ENCODE data around the gene BPHL. TPM values are rescaled to one million over a fixed set of nuclear protein-coding genes. Genes with fewer than 3 reads are reported as not detected.
"Not testable (repeated sequence)": the region's sequence is repeated elsewhere in the genome, so short reads cannot be mapped to it uniquely, and the experiment has no call there.

BPHL gene
- total RNA-seq, 2 donors from 2014 or later, result 9.1 to 9.2 TPM

DNA sequence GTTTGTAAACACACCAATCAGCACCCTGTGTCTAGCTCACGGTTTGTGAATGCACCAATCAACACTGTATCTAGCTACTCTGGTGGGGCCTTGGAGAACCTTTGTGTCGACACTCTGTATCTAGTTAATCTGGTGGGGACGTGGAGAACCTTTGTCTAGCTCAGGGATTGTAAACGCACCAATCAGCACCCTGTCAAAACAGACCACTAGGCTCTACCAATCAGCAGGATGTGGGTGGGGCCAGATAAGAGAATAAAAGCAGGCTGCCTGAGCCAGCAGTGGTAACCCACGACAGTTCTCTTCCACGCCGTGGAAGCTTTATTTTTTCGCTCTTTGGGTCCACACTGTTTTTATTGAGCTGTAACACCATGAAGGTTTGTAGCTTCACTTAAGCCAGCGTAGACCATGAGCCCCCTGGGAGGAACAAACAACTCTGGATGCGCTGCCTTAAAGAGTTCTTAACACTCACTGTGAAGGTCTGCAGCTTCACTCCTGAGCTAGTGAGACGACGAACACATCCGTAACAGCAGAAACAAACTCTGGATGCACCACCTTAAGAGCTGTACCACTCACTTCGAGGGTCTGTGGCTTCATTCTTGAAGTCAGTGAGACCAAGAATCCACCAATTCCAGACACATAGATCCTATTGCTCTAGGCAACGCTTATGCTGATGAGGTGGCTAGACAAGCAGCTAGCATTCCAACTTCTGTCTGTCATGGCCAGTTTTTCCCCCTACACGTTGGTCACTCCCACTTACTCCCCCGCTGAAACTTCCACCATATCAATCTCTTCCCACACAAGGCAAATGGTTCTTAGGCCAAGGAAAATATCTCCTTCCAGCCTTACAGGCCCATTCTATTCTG is 53.0 kb downstream of the BPHL start:
- H3K4me3 Mint-ChIP-seq; H3K4me1 Mint-ChIP-seq; H3K27me3 Mint-ChIP-seq; H3K36me3 Mint-ChIP-seq (ENCODE audit: low read depth); H3K27ac Mint-ChIP-seq; H3K9me3 Mint-ChIP-seq; ATAC-seq (replicated peaks): not testable (repeated sequence)

DNA sequence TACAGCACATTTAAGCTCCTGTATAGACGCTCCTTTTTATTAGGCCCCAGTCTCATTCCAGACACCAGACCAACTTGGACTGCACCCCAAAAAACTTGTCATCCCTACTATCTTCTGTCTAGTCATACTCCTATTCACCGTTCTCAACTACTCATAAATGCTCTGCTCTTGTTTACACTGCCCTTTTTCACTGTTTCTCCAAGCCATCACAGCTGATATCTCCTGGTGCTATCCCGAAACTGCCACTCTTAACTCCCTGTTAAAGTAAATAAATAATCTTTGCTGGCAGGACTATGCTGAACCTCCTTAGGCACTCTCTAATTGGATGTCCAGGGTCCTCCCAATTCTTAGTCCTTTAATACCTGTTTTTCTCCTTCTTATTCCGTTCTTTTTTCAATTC is 54.3 kb downstream of the BPHL start:
- H3K27me3 Mint-ChIP-seq; H3K4me1 Mint-ChIP-seq; H3K4me3 Mint-ChIP-seq; H3K27ac Mint-ChIP-seq; H3K9me3 Mint-ChIP-seq; H3K36me3 Mint-ChIP-seq (ENCODE audit: low read depth); ATAC-seq (replicated peaks): not testable (repeated sequence)

DNA sequence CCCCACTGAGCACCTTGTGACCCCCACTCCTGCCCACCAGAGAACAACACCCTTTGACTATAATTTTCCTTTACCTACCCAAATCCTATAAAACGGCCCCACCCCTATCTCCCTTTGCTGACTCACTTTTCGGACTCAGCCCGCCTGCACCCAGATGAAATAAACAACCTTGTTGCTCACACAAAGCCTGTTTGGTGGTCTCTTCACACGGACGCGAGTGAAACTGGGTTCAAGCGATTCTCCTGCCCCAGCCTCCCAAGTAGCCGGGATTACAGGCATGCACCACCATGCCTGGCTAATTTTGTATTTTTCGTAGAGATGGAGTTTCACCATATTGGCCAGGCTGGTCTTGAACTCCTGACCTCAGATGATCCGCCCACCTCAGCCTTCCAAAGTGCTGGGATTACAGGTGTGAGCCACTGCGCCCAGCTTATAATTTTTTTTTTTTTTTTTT is 55.2 kb downstream of the BPHL start:
- H3K4me3 Mint-ChIP-seq; ATAC-seq (replicated peaks); H3K27me3 Mint-ChIP-seq; H3K27ac Mint-ChIP-seq; H3K4me1 Mint-ChIP-seq; H3K9me3 Mint-ChIP-seq; H3K36me3 Mint-ChIP-seq (ENCODE audit: low read depth): not testable (repeated sequence)

DNA sequence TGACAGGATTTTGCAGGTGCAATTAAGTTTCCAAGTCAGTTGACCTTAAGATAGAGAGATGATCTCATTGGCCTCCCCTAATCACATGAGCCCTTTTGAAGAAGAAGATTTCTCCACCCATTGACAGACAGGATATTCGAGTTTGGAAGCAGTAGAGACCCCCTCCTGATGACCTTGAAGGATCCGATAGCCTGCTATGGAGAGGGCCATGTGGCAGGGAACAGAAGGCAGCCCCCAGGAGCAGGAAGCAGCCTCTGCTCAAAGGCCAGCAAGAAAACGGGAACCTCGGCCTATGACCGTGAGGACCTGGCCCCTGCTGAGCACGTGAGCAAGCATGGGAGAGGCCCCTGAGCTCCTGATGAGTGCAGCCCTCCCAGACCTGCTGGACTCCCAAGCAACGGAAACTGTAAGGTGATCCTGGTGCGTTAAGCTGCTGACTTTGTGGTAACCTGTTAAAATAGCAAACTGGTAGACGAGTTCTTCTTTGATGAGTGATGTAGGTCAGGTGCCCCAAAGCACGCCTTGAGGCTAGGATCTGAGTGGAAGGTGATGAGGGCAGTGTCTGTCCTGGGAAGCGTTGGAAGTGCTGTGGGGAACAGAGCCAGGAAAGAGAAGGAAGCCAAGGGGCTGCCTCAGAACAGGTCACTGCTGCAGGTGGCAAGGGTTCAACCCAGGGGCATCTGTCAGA is 57.3 kb downstream of the BPHL start:
- H3K4me1 Mint-ChIP-seq, result no peaks in the 10 kb centered on the region
- H3K27me3 Mint-ChIP-seq, result peaks cover 3% of the 10 kb centered on the region
- no peaks in the 10 kb centered on the region for H3K9me3 Mint-ChIP-seq
- no peak for ATAC-seq (replicated peaks)
- H3K36me3 Mint-ChIP-seq (ENCODE audit: low read depth), result no peaks in the 10 kb centered on the region
- H3K4me3 Mint-ChIP-seq, result no peak overlapping the region
- H3K27ac Mint-ChIP-seq, result no peak overlapping the region

DNA sequence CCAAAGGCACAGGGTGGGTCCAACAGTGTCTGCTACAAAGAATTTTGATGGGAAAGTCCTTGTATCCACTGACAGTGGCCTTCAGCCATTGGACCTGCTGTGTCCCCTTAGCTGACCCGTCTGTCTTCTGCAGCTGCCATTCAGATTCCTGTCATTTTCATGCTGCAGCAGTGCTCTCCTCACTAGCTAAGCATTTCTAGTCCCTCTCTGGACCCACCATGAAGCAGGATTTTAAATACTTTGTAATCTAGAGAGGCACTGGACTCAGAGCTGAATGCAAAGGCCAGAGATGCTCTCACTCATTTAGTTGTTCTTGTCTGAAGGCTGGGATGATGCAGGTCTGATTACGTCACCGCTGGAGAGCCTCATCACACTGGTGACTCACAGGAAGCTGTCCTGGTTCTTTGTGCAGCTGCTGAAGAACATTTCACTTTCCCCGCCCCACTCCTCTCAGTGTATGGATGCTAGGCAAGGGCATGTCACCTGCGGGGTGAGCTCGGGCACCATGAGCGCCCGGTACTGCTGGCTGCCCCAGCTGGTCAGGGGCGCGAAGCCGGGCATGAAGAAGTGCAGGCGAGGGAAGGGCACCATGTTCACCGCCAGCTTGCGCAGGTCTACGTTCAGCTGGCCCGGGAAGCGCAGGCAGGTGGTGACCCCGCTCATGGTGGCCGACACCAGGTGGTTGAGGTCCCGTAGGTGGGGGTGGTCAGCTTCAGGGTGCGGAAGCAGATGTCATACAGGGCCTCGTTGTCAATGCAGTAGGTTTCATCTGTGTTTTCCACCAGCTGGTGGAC is 58.2 kb downstream of the BPHL start:
- Mint-ChIP-seq H3K27me3 (peaks cover 3% of the 10 kb centered on the region), H3K4me3 (no peak overlapping the region), H3K36me3 (ENCODE audit: low read depth) (no peaks in the 10 kb centered on the region), H3K9me3 (no peaks in the 10 kb centered on the region), H3K4me1 (no peaks in the 10 kb centered on the region), H3K27ac (no peak overlapping the region)
- ATAC-seq (replicated peaks), result peak; percentile 94

DNA sequence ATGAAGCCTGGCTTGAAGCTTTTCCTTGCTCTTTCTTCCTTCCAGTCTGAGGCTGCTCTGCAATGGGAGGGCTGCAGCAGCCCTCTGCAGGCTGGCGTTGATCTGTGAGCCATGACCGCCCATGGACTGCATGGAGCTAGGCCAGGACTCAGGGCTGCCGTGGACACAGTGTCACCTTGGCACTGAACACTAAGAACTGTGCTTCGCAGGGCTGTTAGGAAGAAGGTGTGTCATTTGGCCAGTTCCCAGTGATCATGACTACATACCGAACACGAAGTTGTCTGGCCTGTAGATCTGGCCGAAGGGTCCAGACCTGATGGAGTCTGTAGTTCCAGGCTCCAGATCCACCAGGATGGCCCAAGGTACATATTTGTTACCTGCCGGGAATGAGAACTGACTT is 60.2 kb downstream of the BPHL start:
- not testable (repeated sequence) for H3K9me3 Mint-ChIP-seq; H3K36me3 Mint-ChIP-seq (ENCODE audit: low read depth); ATAC-seq (replicated peaks); H3K27me3 Mint-ChIP-seq; H3K27ac Mint-ChIP-seq; H3K4me3 Mint-ChIP-seq; H3K4me1 Mint-ChIP-seq

DNA sequence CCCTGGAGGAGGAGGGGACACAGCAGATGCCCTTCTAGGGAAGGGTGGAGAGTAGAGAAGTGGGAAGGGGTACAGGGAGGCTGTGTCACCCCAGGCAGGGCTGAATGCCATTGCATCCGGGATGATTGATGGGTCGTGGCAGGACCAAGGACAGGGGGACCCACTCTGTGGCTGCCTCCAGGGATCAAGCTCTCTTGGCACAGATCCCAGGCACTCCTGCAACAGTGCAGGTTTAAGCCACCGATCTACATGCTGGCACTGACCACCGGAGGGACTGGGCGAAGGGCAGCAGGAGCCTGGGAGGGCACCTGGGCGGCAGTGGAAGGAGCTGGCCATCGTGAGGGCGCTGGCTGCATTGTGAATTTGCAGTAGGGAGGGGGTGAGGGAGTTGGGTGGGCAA is 61.4 kb downstream of the BPHL start:
- peak; percentile 21 for ATAC-seq (replicated peaks)
- H3K9me3 Mint-ChIP-seq; H3K4me1 Mint-ChIP-seq; H3K27ac Mint-ChIP-seq; H3K36me3 Mint-ChIP-seq (ENCODE audit: low read depth); H3K27me3 Mint-ChIP-seq: not testable (repeated sequence)
- H3K4me3 Mint-ChIP-seq, result peak overlapping the region; percentile 34

DNA sequence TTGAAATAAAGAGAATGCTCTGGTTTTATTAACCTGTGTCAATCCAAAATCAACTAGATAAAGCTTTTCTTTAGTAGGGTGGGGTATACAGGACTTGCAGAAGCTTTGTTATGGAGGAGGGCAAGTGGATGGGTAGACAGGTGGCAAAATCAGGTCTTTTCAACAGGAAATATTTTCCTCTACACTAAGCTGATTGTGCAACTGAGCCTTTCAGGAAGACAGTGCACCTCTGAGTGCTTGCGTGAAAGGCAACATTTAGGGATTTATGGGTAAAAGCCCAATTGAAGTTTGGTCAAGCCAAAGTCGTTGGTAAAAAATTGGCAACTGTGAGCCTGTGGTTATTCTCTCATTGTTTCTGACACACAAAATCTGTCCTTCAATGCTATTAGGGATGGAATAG is 62.6 kb downstream of the BPHL start:
- Mint-ChIP-seq H3K4me3 (no peak overlapping the region), H3K36me3 (ENCODE audit: low read depth) (no peaks in the 10 kb centered on the region), H3K4me1 (no peaks in the 10 kb centered on the region), H3K27ac (no peak overlapping the region), H3K27me3 (peaks cover 8% of the 10 kb centered on the region), H3K9me3 (no peaks in the 10 kb centered on the region)
- no peak for ATAC-seq (replicated peaks)

DNA sequence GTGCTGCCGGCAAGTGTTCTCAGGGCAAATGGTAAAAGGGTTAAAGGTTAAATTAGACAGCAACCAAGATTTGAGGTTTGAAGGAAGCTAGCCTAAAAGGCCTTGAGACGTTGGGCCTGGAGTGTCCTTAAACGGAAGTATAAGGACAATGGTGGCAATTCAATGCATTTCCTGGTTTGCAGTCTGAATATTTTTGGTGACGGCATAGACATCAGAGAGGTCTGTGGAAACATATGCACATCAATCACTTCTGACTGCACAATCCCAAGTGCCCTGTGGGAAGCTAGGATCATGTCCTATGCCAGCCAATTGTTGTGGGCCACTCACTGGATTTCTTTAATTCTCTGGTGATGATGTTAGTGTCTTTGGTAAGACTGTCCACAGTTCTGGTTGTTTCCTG is 64.6 kb downstream of the BPHL start:
- H3K4me1 Mint-ChIP-seq, result no peaks in the 10 kb centered on the region
- ATAC-seq (replicated peaks), result no peak

DNA sequence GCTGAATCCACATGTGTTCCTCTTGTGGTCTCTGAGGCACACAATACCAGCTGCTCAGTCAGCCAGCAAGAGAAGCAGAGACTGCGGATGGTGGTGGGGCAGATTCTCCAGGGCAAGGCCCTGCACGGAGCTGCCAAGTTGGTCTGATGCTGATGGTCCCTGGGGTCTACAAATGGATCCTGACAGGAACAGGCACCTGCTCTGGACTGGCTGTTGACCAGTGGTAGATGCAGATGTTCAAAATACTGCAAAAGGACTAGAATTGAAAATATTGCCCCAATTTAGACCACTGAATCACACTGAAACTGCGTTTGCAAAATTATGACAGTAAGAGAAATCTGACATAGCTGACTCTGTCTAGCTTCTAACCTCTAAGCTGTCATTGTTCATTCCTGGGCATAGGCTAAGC is 68.5 kb downstream of the BPHL start:
- Mint-ChIP-seq H3K4me1 (no peaks in the 10 kb centered on the region), H3K27me3 (peaks cover 18% of the 10 kb centered on the region), H3K27ac (no peak overlapping the region), H3K9me3 (no peaks in the 10 kb centered on the region), H3K36me3 (ENCODE audit: low read depth) (no peaks in the 10 kb centered on the region), H3K4me3 (no peak overlapping the region)
- no peak for ATAC-seq (replicated peaks)

More for the DNA sequence above, 64.6 kb downstream of the BPHL start:
- no peaks in the 10 kb centered on the region for H3K36me3 Mint-ChIP-seq (ENCODE audit: low read depth)
- peaks cover 12% of the 10 kb centered on the region for H3K27me3 Mint-ChIP-seq
- no peak overlapping the region for H3K4me3 Mint-ChIP-seq
- H3K27ac Mint-ChIP-seq, result no peak overlapping the region
- H3K9me3 Mint-ChIP-seq, result no peaks in the 10 kb centered on the region

DNA sequence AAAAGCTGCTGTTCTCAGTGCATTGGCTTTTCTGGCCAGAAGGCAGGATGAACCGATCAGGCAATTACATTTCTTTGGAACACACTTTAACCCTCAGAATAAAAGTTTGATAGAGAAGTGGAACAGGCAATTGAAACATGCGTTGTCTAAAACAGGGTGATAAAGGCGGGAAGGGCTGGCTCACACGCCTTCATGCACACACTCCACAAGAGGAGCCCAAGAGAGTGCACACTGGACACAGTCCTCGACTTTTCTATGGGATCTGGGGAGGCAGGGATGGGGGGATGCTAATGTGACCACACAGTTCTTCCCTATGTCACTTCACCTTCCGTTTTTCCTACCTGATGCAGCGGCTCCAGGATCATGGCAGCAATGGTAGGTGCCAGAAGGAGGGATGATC is 69.8 kb downstream of the BPHL start:
- Mint-ChIP-seq H3K4me3 (no peak overlapping the region), H3K4me1 (no peaks in the 10 kb centered on the region), H3K9me3 (no peaks in the 10 kb centered on the region), H3K27me3 (peaks cover 18% of the 10 kb centered on the region), H3K36me3 (ENCODE audit: low read depth) (no peaks in the 10 kb centered on the region), H3K27ac (no peak overlapping the region)
- ATAC-seq (replicated peaks), result no peak

DNA sequence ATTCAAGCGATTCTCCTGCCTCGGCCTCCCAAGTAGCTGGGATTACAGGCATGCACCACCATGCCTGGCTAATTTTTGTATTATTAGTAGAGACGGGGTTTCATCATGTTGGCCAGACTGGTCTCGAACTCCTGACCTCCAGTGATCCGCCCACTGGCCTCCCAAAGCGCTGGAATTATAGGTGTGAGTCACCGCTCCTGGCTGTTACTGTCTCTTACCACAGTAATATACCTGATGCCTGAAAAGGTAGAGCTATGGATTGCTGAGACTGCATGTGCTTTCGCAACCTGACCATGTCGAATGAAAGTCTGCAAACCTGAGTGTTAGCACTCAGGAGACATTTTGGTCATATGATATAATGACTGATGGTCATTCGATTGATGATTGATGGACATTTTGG is 70.7 kb downstream of the BPHL start:
- not testable (repeated sequence) for H3K27ac Mint-ChIP-seq; H3K9me3 Mint-ChIP-seq; H3K4me3 Mint-ChIP-seq; H3K4me1 Mint-ChIP-seq; H3K36me3 Mint-ChIP-seq (ENCODE audit: low read depth); ATAC-seq (replicated peaks)
- peaks cover 18% of the 10 kb centered on the region for H3K27me3 Mint-ChIP-seq

DNA sequence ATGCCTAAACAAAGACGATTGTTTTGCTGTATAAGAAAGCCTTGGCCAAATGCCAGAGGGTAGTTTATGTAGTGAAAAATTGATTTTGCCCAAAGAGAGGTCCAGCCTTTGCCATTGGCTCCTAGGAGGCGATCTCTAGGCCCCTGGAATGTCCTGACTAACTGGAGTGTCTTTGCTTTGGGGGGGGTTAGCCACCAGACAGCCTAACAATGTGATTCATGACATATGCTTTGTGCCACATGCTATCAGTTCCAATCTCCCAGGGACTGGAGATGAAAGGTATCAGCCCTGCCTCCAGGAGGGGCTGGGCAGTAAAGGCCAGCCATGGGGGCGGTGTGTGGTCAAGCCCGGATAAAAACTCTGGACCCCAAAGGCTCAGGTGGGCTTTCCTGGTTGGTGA is 71.5 kb downstream of the BPHL start:
- Mint-ChIP-seq H3K4me1 (no peaks in the 10 kb centered on the region), H3K9me3 (no peaks in the 10 kb centered on the region), H3K4me3 (no peak overlapping the region), H3K27me3 (peaks cover 15% of the 10 kb centered on the region), H3K36me3 (ENCODE audit: low read depth) (no peaks in the 10 kb centered on the region), H3K27ac (no peak overlapping the region)
- no peak for ATAC-seq (replicated peaks)

DNA sequence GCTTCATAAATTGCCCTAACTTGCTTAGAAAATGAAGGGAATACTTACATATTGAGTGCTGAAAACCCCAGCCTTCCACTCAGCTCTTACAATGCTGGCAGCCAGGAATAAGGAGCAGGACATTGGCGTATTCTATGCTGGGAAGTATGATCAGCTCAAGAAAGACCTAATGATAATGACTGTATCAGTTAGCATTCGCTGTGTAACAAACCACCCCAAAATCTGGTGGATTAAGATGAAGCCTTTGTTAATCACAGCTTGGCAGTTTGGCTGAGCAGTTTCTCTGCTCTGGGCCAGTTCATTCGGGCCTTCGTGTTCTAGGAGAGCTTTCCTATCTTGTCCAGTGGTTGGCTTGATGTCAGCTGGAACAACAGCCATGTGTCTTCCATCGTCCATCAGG is 72.3 kb downstream of the BPHL start:
- Mint-ChIP-seq H3K27me3 (peaks cover 11% of the 10 kb centered on the region), H3K27ac (no peak overlapping the region), H3K9me3 (no peaks in the 10 kb centered on the region), H3K4me1 (no peaks in the 10 kb centered on the region), H3K36me3 (ENCODE audit: low read depth) (no peaks in the 10 kb centered on the region), H3K4me3 (no peak overlapping the region)
- no peak for ATAC-seq (replicated peaks)
